Activated naive CD8-positive, alpha-beta T cell (primary cell): ENCODE measurements around the gene SFSWAP.
A peak's percentile ranks its signal among the peaks of the same experiment; 100 is the strongest.

Experiments
- H3K27ac Mint-ChIP-seq: one replicate; pipeline ENCODE4 v1.8.0; 2021; ENCODE audit warnings: mixed read lengths
- H3K27me3 Mint-ChIP-seq: one replicate; pipeline ENCODE4 v1.8.0; 2021; ENCODE audit warnings: mixed read lengths
- H3K36me3 Mint-ChIP-seq: one replicate; pipeline ENCODE4 v1.8.0; 2021; ENCODE audit warnings: mixed read lengths
- H3K4me1 Mint-ChIP-seq: one replicate; pipeline ENCODE4 v1.8.0; 2021; ENCODE audit warnings: low read depth, mixed read lengths
- H3K4me3 Mint-ChIP-seq: one replicate; pipeline ENCODE4 v1.8.0; 2021; ENCODE audit warnings: mild to moderate bottlenecking, mixed read lengths
- H3K9me3 Mint-ChIP-seq: one replicate; pipeline ENCODE4 v1.8.0; 2021; ENCODE audit warnings: low read depth, mixed read lengths

The SFSWAP gene

GRCh38 chr12:131786331-131786730 is 75.4 kb downstream of the SFSWAP start:
- Mint-ChIP-seq H3K36me3 (peaks cover 11% of the 10 kb centered on the region), H3K27ac (no peak overlapping the region), H3K4me1 (no peaks in the 10 kb centered on the region), H3K4me3 (no peak overlapping the region), H3K27me3 (no peaks in the 10 kb centered on the region), H3K9me3 (no peaks in the 10 kb centered on the region)

- no peak overlapping the region for H3K4me3 Mint-ChIP-seq
- H3K36me3 Mint-ChIP-seq: peaks cover 11% of the 10 kb centered on the region
- H3K4me1 Mint-ChIP-seq: no peaks in the 10 kb centered on the region
- H3K9me3 Mint-ChIP-seq: no peaks in the 10 kb centered on the region
- H3K27me3 Mint-ChIP-seq: no peaks in the 10 kb centered on the region
- no peak overlapping the region for H3K27ac Mint-ChIP-seq
These were observed 76.3 kb downstream of the SFSWAP start for GRCh38 chr12:131787143-131787660.

- Mint-ChIP-seq H3K36me3 (peaks cover 11% of the 10 kb centered on the region), H3K4me1 (no peaks in the 10 kb centered on the region), H3K27me3 (no peaks in the 10 kb centered on the region), H3K9me3 (no peaks in the 10 kb centered on the region), H3K27ac (peak overlapping the region; percentile 54), H3K4me3 (no peak overlapping the region)
These were observed 77.2 kb downstream of the SFSWAP start for GRCh38 chr12:131788070-131788469.

GRCh38 chr12:131789638-131790037 is 78.7 kb downstream of the SFSWAP start:
- H3K4me1 Mint-ChIP-seq: no peaks in the 10 kb centered on the region
- no peak overlapping the region for H3K4me3 Mint-ChIP-seq
- peaks cover 11% of the 10 kb centered on the region for H3K36me3 Mint-ChIP-seq
- no peaks in the 10 kb centered on the region for H3K27me3 Mint-ChIP-seq
- H3K9me3 Mint-ChIP-seq: no peaks in the 10 kb centered on the region
- no peak overlapping the region for H3K27ac Mint-ChIP-seq

- H3K4me1 Mint-ChIP-seq: no peaks in the 10 kb centered on the region
- H3K27me3 Mint-ChIP-seq: no peaks in the 10 kb centered on the region
- H3K27ac Mint-ChIP-seq: no peak overlapping the region
- no peak overlapping the region for H3K4me3 Mint-ChIP-seq
- H3K9me3 Mint-ChIP-seq: no peaks in the 10 kb centered on the region
- peaks cover 11% of the 10 kb centered on the region for H3K36me3 Mint-ChIP-seq
These were observed 82.5 kb downstream of the SFSWAP start for GRCh38 chr12:131793243-131794022.

- Mint-ChIP-seq H3K27me3 (no peaks in the 10 kb centered on the region), H3K36me3 (peaks cover 11% of the 10 kb centered on the region), H3K4me1 (no peaks in the 10 kb centered on the region), H3K9me3 (no peaks in the 10 kb centered on the region), H3K4me3 (no peak overlapping the region), H3K27ac (no peak overlapping the region)
These were observed 83.2 kb downstream of the SFSWAP start for GRCh38 chr12:131794061-131794460.

- no peaks in the 10 kb centered on the region for H3K9me3 Mint-ChIP-seq
- H3K27me3 Mint-ChIP-seq: no peaks in the 10 kb centered on the region
- H3K4me3 Mint-ChIP-seq: no peak overlapping the region
- H3K27ac Mint-ChIP-seq: peak overlapping the region; percentile 22
- H3K36me3 Mint-ChIP-seq: peaks cover 11% of the 10 kb centered on the region
- no peaks in the 10 kb centered on the region for H3K4me1 Mint-ChIP-seq
These were observed 83.7 kb downstream of the SFSWAP start for GRCh38 chr12:131794573-131794972.

- no peaks in the 10 kb centered on the region for H3K4me1 Mint-ChIP-seq
- no peaks in the 10 kb centered on the region for H3K9me3 Mint-ChIP-seq
These were observed 84.2 kb downstream of the SFSWAP start for GRCh38 chr12:131795064-131795463.

GRCh38 chr12:131795690-131796410 is 85.0 kb downstream of the SFSWAP start:
- H3K4me3 Mint-ChIP-seq: no peak overlapping the region
- H3K27me3 Mint-ChIP-seq: no peaks in the 10 kb centered on the region
- no peaks in the 10 kb centered on the region for H3K4me1 Mint-ChIP-seq
- no peak overlapping the region for H3K27ac Mint-ChIP-seq
- no peaks in the 10 kb centered on the region for H3K9me3 Mint-ChIP-seq
- H3K36me3 Mint-ChIP-seq: peaks cover 5% of the 10 kb centered on the region

More at GRCh38 chr12:131795064-131795463, 84.2 kb downstream of the SFSWAP start:
- no peak overlapping the region for H3K4me3 Mint-ChIP-seq
- H3K27me3 Mint-ChIP-seq: no peaks in the 10 kb centered on the region
- H3K36me3 Mint-ChIP-seq: peaks cover 8% of the 10 kb centered on the region
- H3K27ac Mint-ChIP-seq: no peak overlapping the region

GRCh38 chr12:131796411-131796736 is 85.5 kb downstream of the SFSWAP start:
- H3K9me3 Mint-ChIP-seq: no peaks in the 10 kb centered on the region
- H3K4me1 Mint-ChIP-seq: no peaks in the 10 kb centered on the region
- H3K27ac Mint-ChIP-seq: no peak overlapping the region
- no peak overlapping the region for H3K4me3 Mint-ChIP-seq
- H3K36me3 Mint-ChIP-seq: peaks cover 5% of the 10 kb centered on the region
- H3K27me3 Mint-ChIP-seq: no peaks in the 10 kb centered on the region

GRCh38 chr12:131796754-131797587 is 86.1 kb downstream of the SFSWAP start:
- Mint-ChIP-seq H3K4me1 (no peaks in the 10 kb centered on the region), H3K9me3 (no peaks in the 10 kb centered on the region), H3K4me3 (no peak overlapping the region), H3K27me3 (no peaks in the 10 kb centered on the region), H3K36me3 (peaks cover 5% of the 10 kb centered on the region), H3K27ac (no peak overlapping the region)

GRCh38 chr12:131797588-131797934 is 86.7 kb downstream of the SFSWAP start:
- Mint-ChIP-seq H3K27me3 (no peaks in the 10 kb centered on the region), H3K27ac (no peak overlapping the region), H3K4me1 (no peaks in the 10 kb centered on the region), H3K9me3 (no peaks in the 10 kb centered on the region), H3K4me3 (no peak overlapping the region), H3K36me3 (peaks cover 5% of the 10 kb centered on the region)

GRCh38 chr12:131799195-131799594 is 88.3 kb downstream of the SFSWAP start:
- Mint-ChIP-seq H3K27me3 (no peaks in the 10 kb centered on the region), H3K36me3 (peaks cover 5% of the 10 kb centered on the region), H3K9me3 (no peaks in the 10 kb centered on the region), H3K27ac (no peak overlapping the region), H3K4me1 (no peaks in the 10 kb centered on the region), H3K4me3 (no peak overlapping the region)

- peaks cover 5% of the 10 kb centered on the region for H3K36me3 Mint-ChIP-seq
- no peak overlapping the region for H3K4me3 Mint-ChIP-seq
- no peaks in the 10 kb centered on the region for H3K27me3 Mint-ChIP-seq
- H3K27ac Mint-ChIP-seq: no peak overlapping the region
- no peaks in the 10 kb centered on the region for H3K4me1 Mint-ChIP-seq
- no peaks in the 10 kb centered on the region for H3K9me3 Mint-ChIP-seq
These were observed 89.1 kb downstream of the SFSWAP start for GRCh38 chr12:131799828-131800593.
